Ovary (tissue), 3 donors: ENCODE data around the gene PDSS1.

Source experiments
- CTCF ChIP-seq, 3 donors: fragments of 450-650 bp in 2 of 3; fragments of 200-600 bp in 1 of 3; IDR thresholded peaks; one replicate each; pipeline versions ENCODE4 v1.5.1 to v1.8.0; 2016 to 2022; ENCODE audit warnings: antibody characterized with exemption in 3 of 3, mild to moderate bottlenecking in 1 of 3
- POLR2A ChIP-seq: fragments of 450-650 bp; IDR thresholded peaks from one replicate; pipeline ENCODE4 v1.6.1; 2017; ENCODE audit warnings: antibody characterized with exemption, mild to moderate bottlenecking, moderate library complexity
- donor health status: DM: no; HTN: no; CAD: no.

GRCh38 chr10:26699631-26700030 lies 2.1 kb downstream of the PDSS1 start:
- no peak for TF ChIP-seq CTCF (IDR thresholded peaks at IDR 0.05)
- no peak for TF ChIP-seq POLR2A
